Hepatocyte (in vitro differentiated cells): ENCODE data around the gene MPC1.

ENCODE experiments used
- CTCF ChIP-seq: fragments of 200-600 bp; sonication (generic); IDR thresholded peaks from 2 replicates; pipeline ENCODE4 v1.5.1; 2016; ENCODE audit warnings: antibody characterized with exemption, mild to moderate bottlenecking; ENCODE audit not compliant: poor library complexity
- EZH2 ChIP-seq: fragments of 200-600 bp; sonication (generic); IDR thresholded peaks from 2 replicates; pipeline ENCODE4 v1.6.1; 2016; ENCODE audit warnings: antibody characterized with exemption, mild to moderate bottlenecking, borderline replicate concordance
- EZH2phosphoT487 ChIP-seq: fragments of 200-600 bp; sonication (generic); IDR thresholded peaks from one replicate; pipeline ENCODE4 v1.6.1; 2018; ENCODE audit warnings: antibody characterized with exemption, mild to moderate bottlenecking, low read depth, moderate library complexity; ENCODE audit not compliant: unreplicated experiment, severe bottlenecking

- TF ChIP-seq CTCF (no peak), EZH2 (no peak), EZH2phosphoT487 (no peak)
Measured at GRCh38 chr6:166353507-166353906, 29.2 kb downstream of the MPC1 start.
